ENCODE measurements around the gene KDM8. TPM values are rescaled to one million over a fixed set of nuclear protein-coding genes. Genes with fewer than 3 reads are reported as not detected.

Gene KDM8
- total RNA-seq, 1 donor from 2014 or later = 2.1 TPM

GRCh38 chr16:27226976-27227705 is 23.8 kb downstream of the KDM8 start:
- no peaks in the 10 kb centered on the region for H3K27me3 ChIP-seq (ENCODE audit: control insufficient read depth in 3 of 3, insufficient read depth in 3 of 3, low read length in 3 of 3)
- H3K9ac ChIP-seq (ENCODE audit: low read depth in 1 of 3, low read length in 3 of 3) = peak overlapping the region in 1 of 3 donors; percentile 16
- H3K36me3 ChIP-seq (ENCODE audit: control insufficient read depth in 3 of 3, insufficient read depth in 3 of 3, low read length in 3 of 3) = peaks cover 3 to 10% (median 6%) of the 10 kb centered on the region in 3 donors
- H3K9me3 ChIP-seq (ENCODE audit: control insufficient read depth in 3 of 3, low read length in 3 of 3) = no peaks in the 10 kb centered on the region
- peaks cover 29 to 37% (median 36%) of the 10 kb centered on the region in 3 donors for H3K4me1 ChIP-seq (ENCODE audit: control insufficient read depth in 3 of 3, insufficient read depth in 3 of 3, low read length in 3 of 3)
- H3K4me3 ChIP-seq (ENCODE audit: low read length in 3 of 3) = no peak overlapping the region
- no peak overlapping the region for H3K27ac ChIP-seq (ENCODE audit: low read depth, low read length)

- Histone ChIP-seq H3K36me3 (ENCODE audit: control insufficient read depth in 3 of 3, insufficient read depth in 3 of 3, low read length in 3 of 3) (peaks cover 3 to 15% (median 12%) of the 10 kb centered on the region in 3 donors), H3K4me3 (ENCODE audit: low read length in 3 of 3) (no peak overlapping the region), H3K9ac (ENCODE audit: low read depth in 1 of 3, low read length in 3 of 3) (no peak overlapping the region), H3K27me3 (ENCODE audit: control insufficient read depth in 3 of 3, insufficient read depth in 3 of 3, low read length in 3 of 3) (no peaks in the 10 kb centered on the region), H3K9me3 (ENCODE audit: control insufficient read depth in 3 of 3, low read length in 3 of 3) (no peaks in the 10 kb centered on the region), H3K4me1 (ENCODE audit: control insufficient read depth in 3 of 3, insufficient read depth in 3 of 3, low read length in 3 of 3) (peaks cover 20 to 28% (median 27%) of the 10 kb centered on the region in 3 donors), H3K27ac (ENCODE audit: low read depth, low read length) (no peak overlapping the region)
Observed at GRCh38 chr16:27228045-27228444, 24.7 kb downstream of the KDM8 start.

GRCh38 chr16:27228621-27229501 is 25.5 kb downstream of the KDM8 start:
- Histone ChIP-seq H3K9ac (ENCODE audit: low read depth in 1 of 3, low read length in 3 of 3) (peak overlapping the region in 2 of 3 donors; percentile 33 to 40), H3K36me3 (ENCODE audit: control insufficient read depth in 3 of 3, insufficient read depth in 3 of 3, low read length in 3 of 3) (peaks cover 5 to 17% (median 15%) of the 10 kb centered on the region in 3 donors), H3K4me3 (ENCODE audit: low read length in 3 of 3) (peak overlapping the region in 1 of 3 donors; percentile 49), H3K9me3 (ENCODE audit: control insufficient read depth in 3 of 3, low read length in 3 of 3) (no peaks in the 10 kb centered on the region), H3K27me3 (ENCODE audit: control insufficient read depth in 3 of 3, insufficient read depth in 3 of 3, low read length in 3 of 3) (no peaks in the 10 kb centered on the region), H3K4me1 (ENCODE audit: control insufficient read depth in 3 of 3, insufficient read depth in 3 of 3, low read length in 3 of 3) (peaks cover 12 to 22% (median 22%) of the 10 kb centered on the region in 3 donors), H3K27ac (ENCODE audit: low read depth, low read length) (peak overlapping the region; percentile 34)

GRCh38 chr16:27229891-27230470 is 26.7 kb downstream of the KDM8 start:
- Histone ChIP-seq H3K4me3 (ENCODE audit: low read length in 3 of 3) (peak overlapping the region in 1 of 3 donors; percentile 29), H3K9ac (ENCODE audit: low read depth in 1 of 3, low read length in 3 of 3) (peak overlapping the region in 1 of 3 donors; percentile 40), H3K27ac (ENCODE audit: low read depth, low read length) (no peak overlapping the region), H3K4me1 (ENCODE audit: control insufficient read depth in 3 of 3, insufficient read depth in 3 of 3, low read length in 3 of 3) (peaks cover 17 to 28% (median 25%) of the 10 kb centered on the region in 3 donors), H3K36me3 (ENCODE audit: control insufficient read depth in 3 of 3, insufficient read depth in 3 of 3, low read length in 3 of 3) (peaks cover 5 to 17% (median 11%) of the 10 kb centered on the region in 3 donors), H3K9me3 (ENCODE audit: control insufficient read depth in 3 of 3, low read length in 3 of 3) (no peaks in the 10 kb centered on the region), H3K27me3 (ENCODE audit: control insufficient read depth in 3 of 3, insufficient read depth in 3 of 3, low read length in 3 of 3) (no peaks in the 10 kb centered on the region)

GRCh38 chr16:27230562-27231001 is 27.3 kb downstream of the KDM8 start:
- H3K4me3 ChIP-seq (ENCODE audit: low read length in 3 of 3) = no peak overlapping the region
- no peak overlapping the region for H3K27ac ChIP-seq (ENCODE audit: low read depth, low read length)
- peaks cover 22 to 34% (median 31%) of the 10 kb centered on the region in 3 donors for H3K4me1 ChIP-seq (ENCODE audit: control insufficient read depth in 3 of 3, insufficient read depth in 3 of 3, low read length in 3 of 3)
- H3K9me3 ChIP-seq (ENCODE audit: control insufficient read depth in 3 of 3, low read length in 3 of 3) = no peaks in the 10 kb centered on the region
- peaks cover 5 to 17% (median 11%) of the 10 kb centered on the region in 3 donors for H3K36me3 ChIP-seq (ENCODE audit: control insufficient read depth in 3 of 3, insufficient read depth in 3 of 3, low read length in 3 of 3)
- no peaks in the 10 kb centered on the region for H3K27me3 ChIP-seq (ENCODE audit: control insufficient read depth in 3 of 3, insufficient read depth in 3 of 3, low read length in 3 of 3)
- no peak overlapping the region for H3K9ac ChIP-seq (ENCODE audit: low read depth in 1 of 3, low read length in 3 of 3)

GRCh38 chr16:27231692-27232060 is 28.4 kb downstream of the KDM8 start:
- no peak overlapping the region for H3K4me3 ChIP-seq (ENCODE audit: low read length in 3 of 3)
- no peaks in the 10 kb centered on the region for H3K9me3 ChIP-seq (ENCODE audit: control insufficient read depth in 3 of 3, low read length in 3 of 3)
- peaks cover 5 to 17% (median 11%) of the 10 kb centered on the region in 3 donors for H3K36me3 ChIP-seq (ENCODE audit: control insufficient read depth in 3 of 3, insufficient read depth in 3 of 3, low read length in 3 of 3)
- no peaks in the 10 kb centered on the region for H3K27me3 ChIP-seq (ENCODE audit: control insufficient read depth in 3 of 3, insufficient read depth in 3 of 3, low read length in 3 of 3)
- H3K9ac ChIP-seq (ENCODE audit: low read depth in 1 of 3, low read length in 3 of 3) = no peak overlapping the region
- H3K4me1 ChIP-seq (ENCODE audit: control insufficient read depth in 3 of 3, insufficient read depth in 3 of 3, low read length in 3 of 3) = peaks cover 26 to 41% (median 35%) of the 10 kb centered on the region in 3 donors
- H3K27ac ChIP-seq (ENCODE audit: low read depth, low read length) = no peak overlapping the region

GRCh38 chr16:27232061-27232900 is 29.0 kb downstream of the KDM8 start:
- H3K27me3 ChIP-seq (ENCODE audit: control insufficient read depth in 3 of 3, insufficient read depth in 3 of 3, low read length in 3 of 3) = no peaks in the 10 kb centered on the region
- no peak overlapping the region for H3K4me3 ChIP-seq (ENCODE audit: low read length in 3 of 3)
- H3K4me1 ChIP-seq (ENCODE audit: control insufficient read depth in 3 of 3, insufficient read depth in 3 of 3, low read length in 3 of 3) = peaks cover 31 to 47% (median 41%) of the 10 kb centered on the region in 3 donors
- no peaks in the 10 kb centered on the region for H3K9me3 ChIP-seq (ENCODE audit: control insufficient read depth in 3 of 3, low read length in 3 of 3)
- H3K27ac ChIP-seq (ENCODE audit: low read depth, low read length) = no peak overlapping the region
- H3K9ac ChIP-seq (ENCODE audit: low read depth in 1 of 3, low read length in 3 of 3) = no peak overlapping the region
- peaks cover 5 to 17% (median 11%) of the 10 kb centered on the region in 3 donors for H3K36me3 ChIP-seq (ENCODE audit: control insufficient read depth in 3 of 3, insufficient read depth in 3 of 3, low read length in 3 of 3)

GRCh38 chr16:27232901-27233625 is 29.7 kb downstream of the KDM8 start:
- Histone ChIP-seq H3K9ac (ENCODE audit: low read depth in 1 of 3, low read length in 3 of 3) (no peak overlapping the region), H3K4me3 (ENCODE audit: low read length in 3 of 3) (no peak overlapping the region), H3K27ac (ENCODE audit: low read depth, low read length) (no peak overlapping the region), H3K9me3 (ENCODE audit: control insufficient read depth in 3 of 3, low read length in 3 of 3) (no peaks in the 10 kb centered on the region), H3K4me1 (ENCODE audit: control insufficient read depth in 3 of 3, insufficient read depth in 3 of 3, low read length in 3 of 3) (peaks cover 38 to 55% (median 47%) of the 10 kb centered on the region in 3 donors), H3K27me3 (ENCODE audit: control insufficient read depth in 3 of 3, insufficient read depth in 3 of 3, low read length in 3 of 3) (no peaks in the 10 kb centered on the region), H3K36me3 (ENCODE audit: control insufficient read depth in 3 of 3, insufficient read depth in 3 of 3, low read length in 3 of 3) (peaks cover 5 to 17% (median 11%) of the 10 kb centered on the region in 3 donors)

Measured in skeletal muscle tissue (tissue), 4 donors.